OCI-M1 (cell line): ENCODE results near the gene MDN1.

ENCODE experiments used
- DNase-seq: peaks from one replicate; lab custom pipeline; 2025; lab: John Stamatoyannopoulos, UW

Gene MDN1

GRCh38 chr6:89694428-89694827 is 125.2 kb downstream of the MDN1 start:
- no peak for DNase-seq

- DNase-seq: no peak
Measured at GRCh38 chr6:89693207-89693606, 126.4 kb downstream of the MDN1 start.

DNA sequence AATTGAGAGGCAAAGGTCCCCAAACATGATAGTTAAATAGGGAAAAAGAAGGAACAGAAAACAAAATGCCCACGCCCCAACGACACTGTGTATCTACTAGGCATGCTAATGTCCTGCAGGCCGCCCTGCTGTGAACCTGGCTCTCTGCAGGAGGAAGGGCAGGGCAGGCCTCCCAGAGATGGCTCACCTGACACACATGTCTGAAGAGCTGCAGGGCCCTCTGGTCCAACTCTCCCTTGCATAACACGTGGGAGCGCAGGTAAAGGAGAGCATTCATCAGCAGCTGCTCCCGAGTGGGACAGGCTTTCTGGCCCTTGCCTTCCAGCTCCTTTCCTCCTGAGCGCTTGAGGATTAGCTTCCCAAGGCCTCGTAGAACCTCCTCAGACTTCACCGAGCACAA is 127.3 kb downstream of the MDN1 start:
- no peak for DNase-seq

DNA sequence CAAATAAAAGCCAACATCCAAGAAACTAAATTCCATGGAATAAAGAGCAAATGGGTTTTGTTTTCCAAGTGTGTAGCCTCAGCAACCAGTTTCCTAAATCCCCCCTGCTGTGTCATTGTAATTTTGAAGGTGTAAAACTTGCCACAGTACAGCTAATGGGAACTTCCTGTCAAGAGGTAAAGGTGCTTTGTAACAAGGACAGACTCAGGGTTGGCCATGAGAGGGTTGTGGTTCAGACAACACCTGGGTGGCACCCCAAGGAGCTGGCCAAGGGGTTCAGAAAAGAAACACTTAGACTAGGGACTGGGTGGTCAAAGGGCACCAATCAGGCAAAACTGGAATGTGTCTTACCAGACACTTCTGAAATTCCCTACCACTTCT is 128.7 kb downstream of the MDN1 start:
- no peak for DNase-seq

- DNase-seq: no peak
Measured at GRCh38 chr6:89689732-89690131, 129.9 kb downstream of the MDN1 start.

DNA sequence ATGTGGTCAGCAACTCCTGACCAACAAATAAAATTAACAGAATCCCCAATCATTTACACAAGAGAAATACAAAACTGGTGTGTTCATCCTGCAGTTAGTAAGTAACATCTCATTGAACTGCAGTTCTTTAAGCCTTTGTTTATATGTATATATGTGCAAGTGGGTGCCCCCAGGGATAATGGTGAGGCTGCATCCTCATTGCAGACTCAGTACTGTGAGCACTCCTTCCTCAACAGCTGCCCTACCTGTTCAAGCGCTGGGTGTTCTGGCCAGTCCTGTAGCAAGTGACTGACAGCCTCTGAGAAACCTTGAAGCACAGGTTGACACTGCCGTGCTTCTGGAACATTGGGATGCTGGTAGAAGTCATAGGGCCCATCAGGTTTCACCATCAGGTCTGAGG is 131.3 kb downstream of the MDN1 start:
- DNase-seq: no peak

GRCh38 chr6:89685311-89685710 is 134.3 kb downstream of the MDN1 start:
- no peak for DNase-seq

DNA sequence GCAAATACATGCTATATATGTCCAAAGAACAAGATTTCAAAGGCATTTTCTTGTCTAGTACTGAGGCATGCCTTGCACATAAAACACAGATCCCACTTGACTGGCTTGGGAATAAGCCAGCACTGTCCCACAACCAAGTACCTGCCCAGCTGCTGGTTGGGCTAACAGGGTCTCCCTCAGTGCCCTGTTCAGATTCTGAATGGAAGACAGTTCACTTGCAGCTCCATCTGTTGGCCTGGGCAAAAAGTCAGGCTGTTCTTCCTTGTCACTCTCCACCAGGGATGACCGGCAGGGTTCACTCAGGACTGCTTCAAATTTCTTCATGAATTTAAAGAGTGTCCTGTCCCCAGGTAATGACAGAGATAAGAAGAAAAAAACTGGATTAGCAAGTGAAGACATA is 136.6 kb downstream of the MDN1 start:
- no peak for DNase-seq

DNA sequence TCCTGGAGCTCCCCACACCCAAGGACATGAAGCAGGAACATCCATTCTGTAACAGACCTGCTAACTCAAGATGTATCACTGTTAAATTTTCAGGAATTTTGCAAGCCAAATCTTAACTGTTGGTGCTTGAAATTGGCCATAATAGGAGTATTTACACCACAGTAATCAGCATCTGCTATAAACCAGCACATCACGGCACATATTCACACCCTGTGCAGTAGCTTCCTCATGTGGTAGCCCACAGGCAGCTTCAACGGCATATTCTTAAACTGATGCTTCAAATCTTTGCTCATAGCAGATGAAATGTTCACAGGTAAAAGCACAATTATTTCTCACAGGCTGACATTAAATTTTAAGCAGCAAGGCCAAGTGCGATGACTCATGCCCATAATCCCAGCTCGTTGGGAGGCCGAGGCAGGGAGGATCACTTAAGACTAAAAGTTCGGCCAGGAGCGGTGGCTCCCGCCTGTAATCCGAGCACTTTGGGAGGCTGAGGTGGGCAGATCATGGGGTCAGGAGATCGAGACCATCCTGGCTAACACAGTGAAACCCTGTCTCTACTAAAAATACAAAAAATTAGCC is 137.5 kb downstream of the MDN1 start:
- DNase-seq: no peak

GRCh38 chr6:89680551-89680950 is 139.0 kb downstream of the MDN1 start:
- DNase-seq: no peak

DNA sequence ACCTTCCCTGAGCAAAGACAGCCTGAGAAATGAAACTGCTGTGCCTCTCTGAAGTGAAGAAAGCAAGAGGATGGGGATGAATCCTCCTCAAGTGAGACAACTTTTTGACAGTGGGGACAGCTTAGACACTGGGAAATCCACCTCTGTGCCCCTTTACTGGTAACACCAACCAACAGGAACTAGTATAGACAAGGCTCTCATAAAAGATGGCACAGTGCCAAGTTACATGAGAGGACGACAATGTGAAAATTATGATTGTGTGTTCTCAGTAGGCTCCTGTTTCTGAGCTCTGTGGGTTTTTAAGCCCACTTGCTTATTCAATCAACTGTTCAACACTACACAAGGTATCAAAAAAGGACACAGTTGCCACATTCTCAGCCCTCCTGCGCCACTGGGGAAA is 139.4 kb downstream of the MDN1 start:
- DNase-seq: no peak

DNA sequence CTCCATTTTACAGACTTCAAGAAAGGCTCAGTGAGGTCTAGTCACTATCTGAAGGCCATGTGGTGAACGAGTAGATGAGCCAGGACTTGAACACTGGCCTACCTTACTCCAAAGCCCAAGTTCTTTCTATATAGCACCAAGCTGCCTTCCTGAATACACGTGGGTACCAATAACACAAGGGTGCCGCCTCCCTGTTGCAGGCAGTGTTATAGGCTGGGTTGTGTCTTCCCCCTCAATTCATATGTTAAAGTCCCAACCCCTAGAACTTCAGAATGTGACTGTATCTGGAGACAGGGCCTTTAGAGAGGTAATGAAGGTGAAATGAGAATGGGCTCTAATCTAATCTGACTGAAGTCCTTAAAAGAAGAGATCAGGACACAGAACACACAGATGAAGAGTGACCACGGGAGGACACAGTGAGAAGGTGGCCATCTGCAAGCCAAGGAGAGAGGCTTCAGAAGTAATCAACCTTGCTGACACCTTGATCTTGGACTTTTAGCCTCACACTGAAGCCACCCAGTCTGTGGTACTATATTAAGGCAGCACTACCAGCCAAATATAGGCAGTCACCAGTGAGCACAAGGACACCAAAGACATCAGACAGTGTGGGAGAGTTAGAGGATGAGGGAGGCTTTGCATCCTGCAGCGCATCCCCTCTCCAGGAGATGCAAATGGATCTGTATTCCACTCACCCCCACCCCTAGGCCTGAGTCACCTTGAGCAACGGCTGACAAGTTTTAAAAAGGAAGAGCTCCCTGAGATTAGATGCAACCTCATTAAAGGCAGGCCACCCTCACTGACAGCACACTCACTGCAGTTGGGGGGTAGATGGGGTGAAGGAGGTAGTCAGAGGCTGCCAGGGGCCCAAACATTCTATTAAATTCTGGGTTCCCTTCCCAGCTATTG is 140.1 kb downstream of the MDN1 start:
- no peak for DNase-seq

DNA sequence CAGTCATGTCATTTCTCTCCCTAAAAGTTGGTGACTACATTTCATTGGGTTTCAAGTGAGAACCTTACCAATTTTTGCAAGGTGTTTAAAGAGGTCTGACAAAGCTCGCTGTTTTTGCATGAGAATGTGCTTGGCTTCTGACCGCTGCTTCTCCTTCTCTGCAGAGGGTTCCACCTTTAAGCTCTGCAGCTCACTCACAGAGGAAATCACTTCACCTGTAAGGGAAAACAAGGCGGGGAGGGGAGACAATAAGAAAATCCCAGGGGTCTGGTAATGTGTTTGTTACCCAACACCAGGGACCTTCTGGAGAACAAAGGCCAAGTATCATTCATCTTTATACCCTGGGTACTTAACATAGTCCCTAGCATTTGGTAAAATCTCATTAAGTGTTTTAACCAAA is 141.1 kb downstream of the MDN1 start:
- no peak for DNase-seq

DNA sequence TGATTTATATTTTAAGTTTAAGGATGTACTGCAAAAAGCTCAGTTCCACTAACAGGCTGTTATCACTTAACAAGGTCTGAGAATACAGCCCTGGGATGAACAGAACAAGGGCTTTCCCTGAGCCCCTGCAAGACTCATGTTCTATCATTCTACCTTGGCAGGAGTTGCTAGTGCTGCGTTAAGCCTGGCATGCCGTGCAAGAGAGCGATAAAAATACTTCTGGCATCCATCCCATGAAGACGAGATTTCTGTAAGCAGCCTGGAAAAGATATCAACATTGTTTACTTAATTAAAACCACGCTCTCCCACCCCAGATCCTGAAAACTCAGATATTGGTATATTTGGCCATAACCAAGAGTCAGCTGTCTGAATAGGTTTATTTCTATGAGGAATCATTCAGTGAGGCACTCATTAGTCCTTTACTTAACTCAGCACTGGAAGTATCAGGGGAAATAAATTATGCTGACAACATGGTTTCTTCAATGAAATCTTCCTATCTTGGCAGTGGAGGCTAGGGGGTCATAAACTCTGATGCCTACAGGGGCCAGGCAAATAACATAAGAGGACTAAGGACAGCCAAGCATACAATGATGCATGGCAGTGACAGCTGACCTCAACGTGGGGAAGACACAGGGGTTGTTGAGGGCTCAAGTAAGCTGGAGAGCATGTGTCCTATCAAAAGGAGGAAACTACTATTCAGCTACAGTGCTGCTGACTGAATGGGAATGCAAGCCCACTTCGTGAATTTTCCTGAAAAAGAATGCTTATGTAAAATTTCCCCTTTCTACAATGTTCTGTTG is 143.4 kb downstream of the MDN1 start:
- DNase-seq: no peak

DNA sequence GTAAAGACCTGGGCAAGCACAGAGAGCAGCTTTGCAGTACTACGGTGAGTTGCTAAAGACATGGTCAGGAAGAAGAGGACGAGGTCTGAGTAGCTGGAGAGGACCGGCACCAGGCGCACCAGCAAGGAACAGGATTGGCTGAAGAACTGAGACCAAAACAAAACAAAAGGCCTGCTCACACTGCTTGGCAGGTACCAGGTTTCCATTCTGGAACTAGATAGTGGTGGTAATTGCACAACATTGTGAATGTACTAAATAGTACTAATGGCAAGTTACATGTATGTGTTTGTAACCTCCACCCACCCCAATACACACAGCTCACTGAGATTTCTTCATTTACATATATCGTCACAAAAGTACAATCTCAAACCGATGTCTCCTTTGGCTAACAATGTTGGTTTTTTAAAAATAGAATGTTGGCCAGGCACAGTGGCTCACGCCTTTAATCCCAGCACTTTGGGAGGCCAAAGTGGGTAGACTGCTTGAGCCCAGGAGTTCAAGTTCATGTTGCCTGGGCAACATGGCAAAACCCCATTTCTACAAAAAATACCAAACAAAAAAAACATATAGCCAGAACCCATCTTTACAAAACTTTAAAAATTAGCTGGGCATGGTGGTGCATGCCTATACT is 148.5 kb downstream of the MDN1 start:
- DNase-seq: no peak

DNA sequence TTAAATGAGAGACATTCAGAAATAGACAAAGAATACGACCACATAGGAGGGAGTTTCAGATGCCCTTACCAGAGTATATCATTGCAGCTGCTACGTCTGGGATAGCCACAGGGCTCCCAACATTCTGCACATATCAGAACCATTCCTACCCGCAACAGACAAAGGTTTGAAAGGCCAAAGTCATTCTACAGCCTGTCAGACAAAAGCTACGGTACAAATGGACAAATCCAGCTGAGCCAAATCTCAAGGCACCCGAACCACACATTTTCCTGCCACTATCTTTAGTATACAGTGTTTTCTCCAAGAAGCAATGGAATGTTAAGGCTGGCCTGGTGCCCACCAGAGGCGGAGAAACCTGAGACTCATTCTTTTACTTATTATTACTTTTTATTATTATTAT is 150.6 kb downstream of the MDN1 start:
- no peak for DNase-seq

DNA sequence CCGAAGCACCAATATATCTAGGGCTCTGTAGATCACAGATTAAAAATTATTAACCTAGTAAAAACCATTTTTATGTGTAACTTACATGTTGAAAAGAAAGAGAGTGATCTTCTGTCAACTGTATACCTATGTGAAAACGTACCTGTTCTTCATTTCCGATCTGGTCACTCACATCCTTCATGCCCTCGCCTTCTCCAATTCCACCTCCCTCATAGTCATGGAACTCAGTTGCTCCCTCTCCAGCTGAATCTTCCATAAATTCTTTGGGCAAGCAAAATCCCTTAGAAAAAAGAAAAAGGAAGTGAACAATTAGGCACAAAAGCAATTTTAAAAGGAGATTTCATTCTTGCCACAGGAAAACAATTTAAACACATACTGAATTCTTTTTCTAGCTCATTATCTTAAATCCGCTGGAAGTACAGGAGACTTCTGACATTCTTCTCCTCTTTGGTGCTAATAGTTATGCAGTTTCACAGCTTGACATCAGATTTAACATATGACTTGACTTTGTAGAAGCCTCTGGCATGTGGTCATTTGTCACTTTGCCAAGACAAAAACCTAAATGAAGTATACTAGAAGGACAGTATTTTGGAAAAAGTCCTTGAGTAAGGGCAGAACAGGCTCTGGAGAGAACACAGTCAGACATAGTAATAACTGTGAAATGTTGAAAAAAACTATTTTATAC is 151.6 kb downstream of the MDN1 start:
- no peak for DNase-seq

DNA sequence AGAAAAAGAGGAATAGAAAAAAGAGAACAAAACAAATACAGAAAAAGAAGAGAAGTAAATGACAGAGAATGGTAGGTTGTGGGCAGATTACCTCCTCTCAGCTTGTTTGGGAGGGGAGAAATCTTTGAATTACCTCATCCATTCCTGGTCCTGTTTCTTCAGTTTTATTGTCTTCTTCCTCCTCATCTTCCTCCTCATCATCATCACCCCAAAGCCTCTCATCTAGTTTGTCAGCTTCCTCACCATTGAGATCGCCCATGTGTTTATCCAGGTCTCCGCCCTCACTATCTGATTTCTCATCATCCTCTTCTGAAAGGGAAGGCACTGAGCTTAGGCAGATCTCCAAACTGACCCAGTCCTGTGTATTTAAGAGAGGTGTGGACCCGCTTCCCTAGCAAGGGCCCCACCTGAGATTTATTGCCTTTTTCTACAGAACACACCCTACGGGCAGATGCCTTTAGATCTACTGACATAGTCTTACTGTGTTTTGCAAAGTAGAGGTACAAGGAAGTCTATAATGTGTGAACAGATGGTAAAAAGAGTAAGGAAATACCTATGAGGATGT is 156.9 kb downstream of the MDN1 start:
- DNase-seq: no peak

DNA sequence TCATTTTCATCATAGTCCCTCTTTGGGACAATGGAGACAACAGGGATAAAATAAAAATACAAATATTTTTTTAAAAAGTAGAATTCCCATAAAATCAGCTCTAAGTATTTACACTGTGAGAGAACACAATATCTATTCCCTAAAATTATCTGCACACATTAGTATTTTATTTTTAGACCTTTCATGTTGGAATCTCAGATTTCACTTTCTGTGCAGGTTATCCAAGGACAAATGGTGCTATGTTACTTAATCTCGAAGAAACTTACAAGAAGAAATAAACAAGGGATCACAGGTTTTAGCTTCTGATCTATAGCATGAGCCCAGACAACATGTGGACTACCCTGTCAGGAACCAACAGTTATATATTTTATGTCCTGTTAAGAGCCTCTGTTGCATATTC is 158.0 kb downstream of the MDN1 start:
- no peak for DNase-seq

DNA sequence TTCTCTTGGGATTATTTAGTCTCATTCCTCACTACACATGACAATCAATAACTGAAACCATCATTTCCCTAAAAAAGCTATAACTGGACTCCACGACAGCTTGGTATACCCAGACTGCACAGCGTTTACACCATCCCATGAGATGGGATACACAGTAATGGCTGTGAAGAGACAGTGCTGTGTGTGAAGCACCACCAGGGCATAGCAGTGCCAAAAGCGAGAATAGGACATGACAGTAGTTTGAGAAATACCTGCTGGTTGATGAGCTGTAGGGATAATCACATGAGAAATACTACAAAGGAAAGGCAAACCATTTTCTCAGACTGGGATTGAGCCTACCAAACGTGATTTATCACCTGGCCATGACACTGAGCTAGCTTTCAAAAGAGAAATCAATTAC is 158.6 kb downstream of the MDN1 start:
- no peak for DNase-seq

DNA sequence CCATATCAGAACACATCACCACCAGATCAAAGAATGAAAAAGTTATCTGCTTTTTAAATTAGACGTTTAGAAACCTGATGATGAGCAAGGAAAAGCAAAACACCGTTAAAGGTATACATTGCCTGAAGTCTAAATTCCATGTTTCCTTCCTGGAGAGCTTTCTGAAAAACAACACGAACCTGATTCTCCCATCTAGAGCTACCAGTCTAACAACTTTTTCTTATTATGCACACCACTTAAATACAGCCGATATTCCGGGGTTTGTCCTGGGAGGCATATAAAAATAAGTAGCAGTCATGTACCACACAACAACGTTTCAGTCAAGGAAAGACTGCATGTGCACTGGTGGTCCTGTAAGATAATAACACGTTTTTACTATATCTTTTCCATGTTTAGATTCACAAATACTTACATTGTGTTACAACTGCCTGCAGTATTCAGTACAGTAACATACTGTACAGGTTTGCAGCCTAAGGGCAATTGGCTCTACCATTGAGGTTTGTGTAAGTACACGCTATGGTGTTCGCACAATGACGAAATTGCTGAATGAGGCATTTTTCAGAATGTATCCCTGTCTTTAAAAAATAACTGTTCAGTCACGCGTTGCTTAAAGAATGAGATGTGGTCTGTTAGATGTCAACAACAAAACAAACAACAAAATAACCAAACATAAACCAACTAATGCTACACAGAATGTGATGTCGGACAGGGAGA is 162.0 kb downstream of the MDN1 start:
- DNase-seq: no peak
